ENCODE data around the gene DSCAM.
A peak's percentile ranks its signal among the peaks of the same experiment; 100 is the strongest.
"Not testable (repeated sequence)": the region's sequence is repeated elsewhere in the genome, so short reads cannot be mapped to it uniquely, and the experiment has no call there.

The DSCAM gene

DNA sequence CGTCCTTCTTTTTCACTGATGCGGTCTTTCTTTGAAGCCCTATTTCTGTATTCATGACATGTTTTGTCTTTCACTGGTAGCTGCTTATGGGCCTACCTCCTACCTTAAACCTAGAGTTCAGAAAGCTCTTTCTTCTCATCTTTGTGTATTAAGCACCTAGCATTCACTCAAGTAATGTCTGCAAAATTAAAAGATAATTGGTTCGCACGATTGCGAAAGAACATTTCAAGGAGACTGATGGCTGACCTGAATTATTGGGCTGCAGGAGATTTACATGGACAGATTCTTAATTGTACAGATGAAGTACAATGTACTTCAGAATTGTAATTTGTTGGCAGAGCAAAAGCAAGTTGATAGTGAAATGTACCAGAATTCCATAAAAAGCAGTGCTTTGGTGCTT lies 773.3 kb downstream of the DSCAM start:
- no peak for DNase-seq

DNA sequence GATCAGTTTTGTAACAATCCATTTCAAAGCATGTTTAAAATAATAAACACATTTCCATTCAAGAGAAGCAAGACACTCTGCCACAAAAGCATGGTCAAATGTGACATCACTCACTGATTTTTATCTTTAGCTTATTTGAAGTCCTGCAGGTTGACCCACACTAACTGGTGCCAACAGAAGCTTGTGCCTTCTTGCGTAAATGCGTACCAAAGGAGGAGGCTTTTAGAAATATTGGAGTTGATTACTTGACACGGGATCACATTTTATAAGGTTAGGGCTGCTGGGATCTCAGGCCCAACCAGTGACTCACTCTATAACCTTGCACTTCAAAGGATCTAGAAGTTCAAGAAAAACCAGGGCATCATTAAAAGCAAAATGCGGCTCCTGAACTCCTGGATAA lies 776.1 kb downstream of the DSCAM start:
- no peak for DNase-seq

DNA sequence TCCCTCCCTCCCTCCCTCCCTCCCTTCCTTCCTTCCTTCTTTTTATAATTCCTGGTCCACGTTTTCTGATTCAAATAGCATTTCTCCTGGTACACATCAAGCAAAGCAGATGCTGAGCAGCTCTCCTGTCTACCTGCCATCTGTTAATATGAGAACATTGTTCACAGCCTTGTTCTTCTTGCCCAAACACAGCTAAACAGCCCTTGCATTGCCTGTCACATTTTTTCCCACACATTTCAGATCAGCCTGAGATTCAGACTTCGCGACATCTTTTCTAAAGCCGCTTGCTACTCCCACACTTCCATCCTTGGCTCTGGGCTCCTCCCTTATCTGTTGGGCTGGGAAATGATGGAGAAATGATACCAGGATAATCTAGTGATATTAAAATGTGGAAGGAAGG lies 779.2 kb downstream of the DSCAM start:
- DNase-seq = no peak

DNA sequence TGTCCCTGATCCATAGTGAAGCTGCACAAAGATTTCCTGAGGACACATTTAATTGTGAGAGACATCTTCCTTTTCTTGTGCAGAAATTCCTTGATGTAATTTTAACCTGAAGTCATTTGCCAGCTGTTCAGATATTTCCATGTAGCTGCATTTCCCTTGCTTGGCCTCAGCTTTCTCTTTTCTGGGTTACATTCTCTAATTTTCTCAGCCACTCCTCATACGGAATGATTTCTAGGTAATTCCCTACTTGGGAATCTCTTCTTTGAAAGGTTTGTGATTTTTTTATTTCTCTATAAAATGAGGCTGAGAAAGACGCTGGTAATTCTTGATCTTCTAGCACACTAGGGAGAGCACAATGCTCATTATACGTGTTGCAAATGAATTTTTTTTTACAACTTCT lies 780.7 kb downstream of the DSCAM start:
- DNase-seq = no peak

DNA sequence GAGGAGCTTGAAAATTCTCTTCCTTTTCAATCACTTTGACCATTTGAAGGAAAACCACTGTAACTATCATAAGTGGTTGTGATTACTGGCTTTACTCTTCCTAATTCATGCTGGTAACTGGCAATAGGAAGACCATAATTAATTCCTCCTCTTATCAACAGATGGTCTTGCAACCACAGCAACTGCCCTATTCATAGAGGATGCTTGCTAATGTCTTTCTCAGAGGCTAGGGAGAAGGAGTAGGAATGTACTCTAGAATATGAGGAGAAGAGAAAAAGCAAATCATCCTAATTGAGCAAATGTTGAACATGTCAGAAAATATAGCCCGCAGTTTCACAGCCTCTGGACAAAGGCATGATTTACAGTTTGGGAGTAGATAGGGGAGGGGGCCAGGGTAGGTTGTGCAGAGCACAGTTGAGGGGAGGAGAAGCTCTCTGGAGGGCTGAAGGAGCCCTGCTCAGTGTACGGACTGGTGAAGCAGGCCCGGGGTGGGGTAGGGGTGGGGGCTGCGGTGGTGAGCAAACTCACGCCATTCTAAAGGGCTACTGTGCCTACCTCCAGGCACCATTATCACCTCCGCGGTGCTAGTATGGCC lies 786.8 kb downstream of the DSCAM start:
- DNase-seq = no peak

DNA sequence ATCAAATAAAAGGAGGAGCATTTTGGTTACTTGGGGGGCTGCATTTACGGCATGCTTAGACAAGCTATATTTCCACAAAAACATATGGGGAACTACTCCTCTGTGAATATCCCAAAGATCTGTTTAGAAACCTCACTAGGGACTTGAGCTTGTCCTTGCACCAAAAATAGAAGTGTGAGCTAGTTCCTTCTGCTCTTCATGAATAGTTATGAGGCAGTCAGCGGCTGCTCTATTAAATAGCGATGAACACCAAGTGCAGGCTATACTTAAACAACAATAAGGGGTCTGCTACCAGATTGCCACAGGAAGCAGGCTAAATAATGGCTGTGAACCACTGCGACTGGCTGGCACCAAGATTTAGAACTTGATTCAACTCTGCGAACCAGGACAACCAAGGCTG lies 789.6 kb downstream of the DSCAM start:
- DNase-seq = no peak

DNA sequence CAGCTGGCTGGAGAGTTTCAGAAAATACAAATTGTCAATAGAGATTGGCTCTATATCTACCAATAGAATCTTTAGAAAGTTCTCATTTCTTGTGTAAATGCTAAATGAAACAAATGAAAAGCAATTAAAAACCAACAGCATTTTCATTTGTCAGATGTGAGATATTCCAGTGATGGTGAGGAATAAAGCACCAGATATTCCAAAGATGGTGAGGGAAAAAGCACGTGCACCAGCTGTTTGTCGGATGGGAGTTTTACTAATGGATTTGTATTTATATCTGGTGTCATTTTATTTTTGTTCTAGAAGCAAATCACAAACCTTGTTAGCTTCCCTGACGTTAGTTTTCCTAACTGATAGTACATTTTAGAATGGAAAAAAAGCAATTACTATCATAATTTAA lies 790.9 kb downstream of the DSCAM start:
- DNase-seq = no peak

DNA sequence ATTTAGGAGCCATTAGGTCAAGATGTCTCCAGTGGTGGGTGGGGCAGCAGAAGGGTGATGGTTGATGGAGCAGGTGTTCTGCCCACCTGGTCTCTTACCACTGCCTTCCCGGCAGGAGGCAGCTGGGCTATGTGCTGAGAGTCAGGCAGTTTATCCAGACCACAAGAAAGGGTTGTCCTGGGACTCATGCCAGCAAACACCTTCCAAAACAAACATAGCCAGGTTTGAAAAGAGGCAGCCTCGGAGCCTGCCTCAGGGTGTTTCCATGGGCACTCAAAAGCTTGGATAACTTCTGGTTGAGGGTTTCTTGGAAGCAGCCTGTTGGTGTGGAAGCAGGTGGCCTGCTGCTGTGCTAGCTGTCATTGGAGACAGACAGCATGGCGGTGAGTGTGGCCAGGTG lies 792.6 kb downstream of the DSCAM start:
- peak; percentile 81 to 85 for DNase-seq

DNA sequence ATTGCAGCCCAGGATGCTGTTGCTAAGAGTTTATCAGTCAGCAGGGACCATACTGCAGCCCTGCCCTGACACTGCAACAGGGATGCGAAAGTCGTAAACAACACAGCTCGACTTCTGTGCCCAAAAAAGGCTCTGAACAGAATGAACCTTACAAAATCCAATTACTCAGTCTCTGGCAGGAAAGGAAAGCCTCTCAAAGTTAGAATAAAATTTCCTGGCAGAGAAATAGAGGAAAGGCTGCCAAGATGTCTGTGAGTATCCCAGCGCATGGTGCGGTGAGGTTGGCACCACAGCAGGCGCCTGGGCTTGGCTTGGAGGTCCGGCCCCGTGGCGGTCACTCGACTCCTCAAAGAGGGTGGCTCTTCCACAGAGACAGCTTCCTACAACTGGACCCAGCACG lies 794.0 kb downstream of the DSCAM start:
- DNase-seq = no peak

DNA sequence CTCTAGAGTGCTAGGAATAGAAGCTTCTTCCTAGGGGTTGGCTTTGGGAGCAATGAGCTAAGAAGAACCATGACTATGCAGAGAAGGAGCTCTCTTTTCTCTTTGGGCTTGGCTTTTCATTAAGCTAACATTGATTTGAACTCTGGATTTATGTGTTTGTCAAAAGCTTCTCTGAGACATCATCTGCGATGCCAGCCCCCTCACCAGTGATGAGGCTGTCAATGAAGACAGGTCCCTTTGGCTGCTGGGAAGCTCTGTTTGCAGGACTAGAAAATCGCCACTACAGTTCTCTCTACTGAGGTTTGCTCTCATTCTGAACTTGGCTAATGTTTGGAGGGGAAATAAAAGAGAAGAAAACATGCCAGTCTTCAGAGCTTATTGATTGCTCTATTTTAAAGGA lies 794.7 kb downstream of the DSCAM start:
- DNase-seq = no peak

DNA sequence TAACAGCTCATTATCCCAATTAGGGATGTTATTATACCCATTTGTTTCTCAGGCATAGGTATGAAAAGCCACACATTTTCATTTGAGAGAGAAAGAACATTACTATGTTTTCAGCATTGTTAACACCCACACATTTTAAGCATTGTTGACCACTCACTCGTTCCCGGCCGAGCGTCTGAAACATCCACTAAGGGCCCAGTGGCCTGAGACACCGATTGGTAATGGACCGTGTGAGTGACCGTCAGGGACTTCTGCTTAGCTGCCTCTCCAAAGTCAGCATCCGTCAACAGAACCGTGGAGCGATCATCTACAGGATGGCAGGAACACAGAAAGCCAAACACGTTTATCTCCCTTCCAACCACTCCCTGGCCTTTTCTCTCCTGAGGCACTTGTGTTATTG lies 795.2 kb downstream of the DSCAM start:
- no peak for DNase-seq

DNA sequence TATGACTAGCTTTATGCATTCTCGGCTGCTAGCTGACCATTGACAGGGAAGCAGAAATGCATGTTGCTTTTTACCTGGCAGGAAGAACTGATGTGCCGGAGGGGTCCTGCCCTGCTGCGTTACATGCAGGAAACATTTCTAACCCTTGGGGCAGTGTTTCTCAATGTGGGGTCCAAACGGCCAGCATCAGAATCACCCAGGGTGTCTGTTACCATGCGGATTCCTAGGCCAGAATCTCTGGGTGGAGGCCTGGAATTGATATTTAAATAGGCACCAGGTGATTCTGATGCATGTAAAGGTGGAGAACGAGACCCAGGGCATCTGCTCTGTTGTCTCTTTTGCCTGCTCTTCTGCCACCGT lies 797.0 kb downstream of the DSCAM start:
- DNase-seq = no peak

DNA sequence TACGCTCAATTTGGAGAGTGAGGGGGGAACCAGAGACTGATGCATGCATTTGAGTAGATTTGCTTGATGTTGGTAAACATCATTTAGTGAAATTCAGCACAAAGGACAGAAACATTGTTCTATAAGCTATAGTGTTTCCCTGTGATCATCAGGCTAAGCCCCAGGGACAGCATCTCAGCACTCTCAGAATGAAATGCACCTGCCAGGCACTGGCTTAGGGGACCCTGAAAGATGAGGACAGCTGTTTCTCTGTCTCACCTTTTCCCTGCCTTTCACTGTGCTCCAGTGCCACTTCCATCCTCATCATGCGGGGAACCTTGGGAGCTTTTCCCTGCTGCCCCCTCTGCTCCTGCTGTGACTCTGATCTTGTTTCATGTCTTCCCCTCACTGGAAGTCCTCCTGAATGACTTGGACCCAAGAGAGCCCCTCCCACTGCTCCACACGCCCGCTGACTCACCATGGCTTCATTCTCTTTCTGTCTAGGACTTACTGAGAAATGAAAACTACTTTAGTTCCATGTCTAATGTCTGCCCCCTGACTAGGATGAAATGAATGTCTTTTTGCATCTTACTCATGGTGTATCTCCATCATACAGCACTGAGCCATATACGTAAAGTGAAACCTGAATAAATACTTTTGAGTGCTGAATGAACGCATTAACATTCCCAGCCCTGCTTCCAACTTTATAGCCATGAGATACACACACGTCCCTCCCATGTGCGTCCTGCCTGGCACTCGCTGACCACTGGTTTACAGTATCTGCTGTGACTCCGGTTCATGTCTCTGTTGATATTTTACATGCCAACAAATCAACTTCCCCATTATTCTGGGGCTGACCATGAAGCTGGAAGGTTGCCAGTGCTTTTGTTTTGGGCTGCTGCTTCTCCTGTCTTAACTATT lies 797.7 kb downstream of the DSCAM start:
- DNase-seq = no peak

DNA sequence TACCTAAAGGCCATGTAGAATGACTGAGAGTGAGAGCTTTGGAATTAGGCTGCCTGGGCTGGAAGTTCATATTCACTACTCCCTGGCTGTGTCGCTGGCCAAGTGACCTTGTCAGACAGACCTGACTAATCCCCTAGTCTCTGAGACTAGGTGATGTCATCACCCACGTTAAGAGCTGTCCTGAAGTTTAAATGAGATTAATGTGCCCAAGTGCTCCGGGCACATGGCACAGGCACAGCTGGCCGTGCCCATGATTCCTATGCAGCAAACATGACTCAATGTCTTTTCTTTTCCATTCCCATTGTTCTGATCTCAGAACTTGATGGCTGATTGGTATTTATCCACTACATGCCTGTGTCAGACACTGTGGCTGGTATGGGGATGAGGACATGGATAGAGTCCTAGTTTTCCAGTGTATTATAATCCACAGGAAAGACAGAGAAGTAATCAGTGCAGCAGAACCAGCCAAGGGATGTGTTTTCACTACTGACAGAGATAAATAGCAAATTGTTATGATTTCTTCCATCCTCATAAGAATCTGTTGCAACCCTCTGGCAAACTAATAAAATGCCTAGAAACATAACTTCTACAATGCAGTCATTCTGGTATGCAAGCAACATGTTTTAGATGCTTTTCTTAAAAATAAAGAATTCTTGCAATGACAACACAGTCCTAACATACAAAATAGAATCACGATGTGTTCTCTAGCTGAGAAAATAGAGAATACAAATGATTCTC lies 798.8 kb downstream of the DSCAM start:
- no peak for DNase-seq

DNA sequence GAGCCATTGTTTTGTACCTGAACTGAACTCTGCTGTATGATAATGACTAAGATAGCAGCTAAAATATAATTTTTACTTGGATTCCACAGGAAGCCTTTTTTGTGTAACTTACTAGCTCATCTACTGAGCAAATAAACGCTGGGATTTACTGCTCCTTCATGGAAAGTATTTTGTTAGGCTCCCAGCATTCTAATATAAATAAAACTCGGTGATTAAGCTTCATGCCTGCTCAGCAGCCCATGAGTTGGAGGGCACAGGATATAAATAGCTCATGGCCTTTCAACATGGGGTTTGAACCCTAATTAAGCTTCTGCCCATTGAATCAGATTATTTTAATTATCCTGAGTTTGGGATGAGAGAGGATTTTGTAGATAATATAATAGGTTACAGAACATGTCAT lies 799.7 kb downstream of the DSCAM start:
- no peak for DNase-seq

DNA sequence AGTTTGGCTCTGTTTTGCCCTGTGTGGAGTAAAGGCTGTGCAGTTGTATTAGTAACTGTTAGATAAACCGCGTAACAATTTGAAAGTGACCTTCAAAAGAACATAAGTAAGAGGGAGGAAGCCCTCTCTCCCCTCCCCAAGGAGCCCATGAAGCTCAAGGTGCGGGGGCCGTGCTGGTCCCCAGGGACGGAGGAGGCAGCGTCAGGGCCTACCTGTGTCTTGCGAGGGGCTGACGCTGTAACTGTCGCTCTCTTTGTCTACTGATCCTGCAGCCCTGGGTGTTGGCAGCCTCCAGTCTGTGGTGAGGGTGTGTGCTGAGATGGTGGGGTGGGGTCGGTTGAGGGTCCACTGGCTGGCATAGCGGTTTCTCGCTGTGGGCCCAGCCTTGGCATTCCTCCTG lies 803.1 kb downstream of the DSCAM start:
- DNase-seq = no peak

DNA sequence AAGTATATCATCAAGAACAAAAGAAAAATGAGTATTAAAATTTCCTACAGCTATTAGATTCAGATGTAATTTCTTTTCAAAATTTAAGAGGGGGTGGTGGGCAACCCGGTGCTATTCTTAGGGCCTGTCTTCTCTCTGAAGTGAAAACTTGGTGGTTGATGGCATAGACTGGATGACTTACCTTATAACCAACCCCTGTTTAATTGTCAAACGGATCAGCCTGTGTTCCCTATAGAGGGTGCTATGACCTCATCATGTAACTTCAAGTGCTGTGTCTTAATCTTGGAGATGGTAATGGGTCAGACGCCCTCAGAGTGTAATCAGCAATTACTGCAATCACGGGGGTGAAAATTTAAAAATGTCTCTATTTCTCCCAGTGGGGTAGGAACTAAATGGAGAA lies 803.5 kb downstream of the DSCAM start:
- peak in 1 of 2 experiments; percentile 6 for DNase-seq

DNA sequence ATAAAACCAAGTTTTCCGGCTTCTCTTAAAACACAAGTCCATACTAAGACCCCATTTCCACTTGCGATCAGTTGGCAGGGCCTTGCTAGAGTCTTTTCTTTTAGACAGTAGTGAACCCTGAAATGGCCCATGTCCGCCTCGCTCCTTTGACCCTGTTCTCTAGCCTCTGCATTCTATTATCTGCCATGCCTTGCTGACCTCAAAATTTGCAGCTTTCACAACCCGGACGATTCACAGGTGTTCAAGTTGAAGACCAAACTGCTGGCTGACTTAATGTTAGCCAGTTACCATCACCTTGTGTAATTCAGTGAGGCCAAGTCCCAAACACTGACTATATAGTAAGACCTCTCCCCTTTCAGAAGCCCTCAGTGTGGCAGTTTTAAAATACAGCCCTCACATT lies 805.5 kb downstream of the DSCAM start:
- no peak for DNase-seq

DNA sequence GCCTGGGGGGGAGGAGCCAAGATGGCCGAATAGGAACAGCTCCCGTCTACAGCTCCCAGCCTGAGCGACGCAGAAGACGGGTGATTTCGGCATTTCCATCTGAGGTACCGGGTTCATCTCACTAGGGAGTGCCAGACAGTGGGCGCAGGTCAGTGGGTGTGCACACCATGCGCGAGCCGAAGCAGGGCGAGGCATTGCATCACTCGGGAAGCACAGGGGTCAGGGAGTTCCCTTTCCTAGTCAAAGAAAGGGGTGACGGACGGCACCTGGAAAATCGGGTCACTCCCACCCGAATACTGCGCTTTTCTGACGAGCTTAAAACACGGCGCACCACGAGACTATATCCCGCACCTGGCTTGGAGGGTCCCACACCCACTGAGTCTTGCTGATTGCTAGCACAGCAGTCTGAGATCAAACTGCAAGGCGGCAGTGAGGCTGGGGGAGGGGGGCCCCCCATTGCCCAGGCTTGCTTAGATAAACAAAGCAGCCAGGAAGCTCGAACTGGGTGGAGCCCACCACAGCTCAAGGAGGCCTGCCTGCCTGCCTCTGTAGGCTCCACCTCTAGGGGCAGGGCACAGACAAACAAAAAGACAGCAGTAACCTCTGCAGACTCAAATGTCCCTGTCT lies 813.7 kb downstream of the DSCAM start:
- not testable (repeated sequence) for DNase-seq

DNA sequence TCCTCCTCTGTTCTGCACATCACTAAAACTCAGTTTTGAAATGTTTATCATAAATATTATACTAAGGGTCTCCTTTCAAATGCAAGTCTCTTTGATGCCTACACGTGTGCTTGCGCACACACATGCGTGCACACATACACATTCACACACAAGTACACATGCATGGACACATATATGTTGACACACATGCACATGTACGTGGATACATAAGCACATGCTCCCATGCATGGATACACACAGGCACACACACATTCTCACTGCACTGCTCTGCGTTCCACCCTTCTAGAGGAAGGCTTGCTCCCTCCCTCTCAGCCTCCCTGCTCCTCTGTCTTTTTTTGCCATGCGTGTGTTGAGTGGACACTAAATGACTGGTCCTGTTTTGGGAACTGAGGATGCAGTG lies 817.1 kb downstream of the DSCAM start:
- DNase-seq = no peak

DNA sequence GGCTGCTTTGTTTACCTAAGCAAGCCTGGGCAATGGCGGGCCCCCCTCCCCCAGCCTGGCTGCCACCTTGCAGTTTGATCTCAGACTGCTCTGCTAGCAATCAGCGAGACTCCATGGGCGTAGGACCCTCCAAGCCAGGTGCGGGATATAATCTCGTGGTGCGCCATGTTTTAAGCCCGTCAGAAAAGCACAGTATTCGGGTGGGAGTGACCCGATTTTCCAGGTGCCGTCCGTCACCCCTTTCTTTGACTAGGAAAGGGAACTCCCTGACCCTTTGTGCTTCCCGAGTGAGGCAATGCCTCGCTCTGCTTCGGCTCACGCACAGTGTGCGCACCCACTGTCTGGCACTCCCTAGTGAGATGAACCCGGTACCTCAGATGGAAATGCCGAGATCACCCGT lies 818.6 kb downstream of the DSCAM start:
- DNase-seq = not testable (repeated sequence)

DNA sequence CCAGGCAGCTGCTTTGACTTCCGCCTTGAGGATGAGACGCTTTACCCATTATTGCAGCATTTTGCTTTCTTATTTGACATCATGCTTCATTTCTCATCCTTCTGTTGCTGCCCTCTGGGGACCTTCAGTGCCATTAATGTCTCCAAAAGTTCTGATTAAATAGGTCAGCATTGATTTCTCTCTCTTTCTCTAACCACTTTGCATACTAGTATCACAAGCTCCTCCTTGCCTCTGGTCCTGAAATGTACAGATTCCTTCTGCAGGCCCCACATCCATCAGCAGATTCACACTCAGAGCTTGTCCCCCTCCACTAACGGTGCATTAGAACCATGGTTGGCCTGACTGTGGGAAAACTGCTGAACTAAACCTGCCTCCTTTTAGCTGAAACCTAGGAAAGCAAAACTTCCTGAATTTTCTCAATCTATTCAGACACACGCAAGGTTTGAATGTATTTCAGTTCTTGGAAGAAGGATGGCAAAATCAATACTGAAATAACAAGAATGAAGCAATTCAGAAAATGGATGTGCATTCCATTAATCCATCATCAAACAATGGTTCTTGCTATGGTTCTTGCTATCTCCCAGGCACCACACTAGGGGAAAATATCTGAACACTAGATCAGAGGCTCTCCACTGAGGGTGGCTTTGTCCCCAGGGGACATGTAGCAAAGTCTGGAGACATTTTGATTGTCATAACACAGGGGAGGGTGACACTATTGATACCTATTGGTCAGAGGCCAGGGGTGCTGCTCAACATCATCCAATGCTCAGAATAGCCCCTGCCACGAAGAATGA lies 825.2 kb downstream of the DSCAM start:
- no peak for DNase-seq

DNA sequence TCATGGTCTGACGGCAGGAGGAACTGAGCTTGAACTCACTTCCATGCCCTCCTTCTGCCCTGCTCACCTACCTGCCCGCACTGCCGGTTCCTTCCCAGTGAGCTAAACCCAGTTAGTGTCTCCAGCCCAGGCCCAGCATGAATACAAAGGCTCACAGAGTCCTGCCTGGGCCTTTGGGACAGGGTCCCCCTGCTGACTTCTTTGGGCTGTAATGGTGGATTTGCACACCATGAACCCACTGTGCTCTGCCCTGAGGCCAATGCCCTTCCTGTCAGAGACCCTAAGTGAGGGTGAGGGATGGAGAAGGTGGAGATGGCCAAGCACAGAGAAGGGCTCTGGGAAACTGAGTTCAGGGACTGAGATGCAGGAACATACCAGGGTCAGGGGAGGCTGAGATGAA lies 826.3 kb downstream of the DSCAM start:
- no peak for DNase-seq

All from NCI-H526 (cell line).